H1 (cell line): ENCODE measurements around the gene CEP170.

Source experiments
- CBX5 ChIP-seq: fragments of 300-800, 300-1000 bp; sonication (generic); IDR thresholded peaks from 2 replicates; pipeline ENCODE4 v1.7.1; 2016; ENCODE audit warnings: antibody characterized with exemption, low read length, low read depth
- CTCF ChIP-seq, 3 experiments: IDR thresholded peaks; 1 replicate in 2 of 3; 2 replicates in 1 of 3; pipeline versions ENCODE4 v1.5.1 to v1.6.1; 2011; ENCODE audit warnings: low read length in 3 of 3, mild to moderate bottlenecking in 3 of 3, inconsistent platforms in 2 of 3, low read depth in 1 of 3, moderate library complexity in 1 of 3; ENCODE audit not compliant: insufficient read depth in 1 of 3; ENCODE audit errors: control extremely low read depth in 1 of 3
- EZH2 ChIP-seq: fragments of 200-600 bp; sonication (generic); IDR thresholded peaks from 2 replicates; pipeline ENCODE4 v1.7.1; 2012; ENCODE audit warnings: low read depth, mild to moderate bottlenecking, moderate library complexity, low read length, inconsistent platforms; ENCODE audit not compliant: severe bottlenecking
- JUND ChIP-seq: IDR thresholded peaks from 2 replicates; pipeline ENCODE4 v1.6.1; 2011; ENCODE audit warnings: mild to moderate bottlenecking, improper control_type of control experiment, low read length
- RAD21 ChIP-seq, 2 experiments: IDR thresholded peaks in 1 of 2; conservative IDR thresholded peaks in 1 of 2; 2 replicates each; pipeline ENCODE4 v1.6.1; 2011; ENCODE audit warnings: low read depth in 2 of 2, low read length in 2 of 2, improper control_type of control experiment in 1 of 2, inconsistent platforms in 1 of 2, mild to moderate bottlenecking in 1 of 2, moderate library complexity in 1 of 2
- USF2 ChIP-seq: IDR thresholded peaks from 2 replicates; pipeline ENCODE4 v1.6.1; 2011; ENCODE audit warnings: low read length, improper control_type of control experiment

- no peak for TF ChIP-seq JUND
- TF ChIP-seq EZH2, result no peak
- TF ChIP-seq CTCF (IDR thresholded peaks at IDR 0.05; ENCODE audit: control extremely low read depth in 1 of 3, insufficient read depth in 1 of 3, low read depth in 1 of 3, low read length in 3 of 3), result no peak
- no peak for TF ChIP-seq RAD21 (IDR thresholded peaks at IDR 0.05 in 1 of 2, conservative IDR thresholded peaks at IDR 0.05 in 1 of 2; ENCODE audit: low read depth in 2 of 2, low read length in 2 of 2)
- no peak for TF ChIP-seq USF2
- TF ChIP-seq CBX5, result no peak
Observed at GRCh38 chr1:243267471-243267880, 12.4 kb upstream of the CEP170 start.
